ENCODE results near the gene TOM1.

Gene TOM1

DNA sequence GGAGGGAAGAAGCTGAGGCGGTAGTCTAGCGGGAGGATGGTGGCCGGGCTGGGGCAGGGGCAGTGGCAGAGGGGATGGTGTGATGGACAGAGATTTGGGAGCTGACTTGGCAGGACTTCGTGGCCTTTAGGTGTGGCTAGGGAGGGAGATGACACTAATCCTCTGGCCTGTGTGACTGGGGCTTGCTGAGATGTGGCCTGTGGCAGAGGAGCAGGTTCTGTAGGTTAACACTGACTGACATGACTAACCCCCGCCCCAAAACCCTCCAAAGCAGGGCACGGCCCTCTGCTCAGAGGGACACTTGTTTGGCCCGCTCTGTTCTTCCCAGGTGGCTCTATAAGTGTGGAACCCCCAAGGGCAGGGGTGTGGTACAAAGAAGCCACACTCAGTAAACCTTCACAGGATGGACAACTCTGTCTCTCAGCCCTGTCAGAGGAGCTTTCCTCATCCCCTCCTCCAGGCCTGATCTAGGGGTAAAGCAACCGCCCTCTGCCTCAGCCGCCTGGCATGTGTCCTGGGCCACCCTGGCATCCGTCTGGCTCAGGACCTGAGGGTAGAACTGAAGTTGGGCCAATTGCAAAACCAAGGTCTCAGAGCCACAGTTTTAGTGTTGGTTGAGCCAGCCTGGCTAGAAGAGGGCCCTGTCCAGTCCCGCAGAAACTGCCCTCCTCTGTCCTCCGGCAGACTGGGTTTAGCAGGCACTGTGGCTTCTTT lies 15.6 kb downstream of the TOM1 start:
- Histone ChIP-seq H2AFZ (ENCODE audit: low read depth) (no peak overlapping the region), H3K9ac (no peak overlapping the region)

DNA sequence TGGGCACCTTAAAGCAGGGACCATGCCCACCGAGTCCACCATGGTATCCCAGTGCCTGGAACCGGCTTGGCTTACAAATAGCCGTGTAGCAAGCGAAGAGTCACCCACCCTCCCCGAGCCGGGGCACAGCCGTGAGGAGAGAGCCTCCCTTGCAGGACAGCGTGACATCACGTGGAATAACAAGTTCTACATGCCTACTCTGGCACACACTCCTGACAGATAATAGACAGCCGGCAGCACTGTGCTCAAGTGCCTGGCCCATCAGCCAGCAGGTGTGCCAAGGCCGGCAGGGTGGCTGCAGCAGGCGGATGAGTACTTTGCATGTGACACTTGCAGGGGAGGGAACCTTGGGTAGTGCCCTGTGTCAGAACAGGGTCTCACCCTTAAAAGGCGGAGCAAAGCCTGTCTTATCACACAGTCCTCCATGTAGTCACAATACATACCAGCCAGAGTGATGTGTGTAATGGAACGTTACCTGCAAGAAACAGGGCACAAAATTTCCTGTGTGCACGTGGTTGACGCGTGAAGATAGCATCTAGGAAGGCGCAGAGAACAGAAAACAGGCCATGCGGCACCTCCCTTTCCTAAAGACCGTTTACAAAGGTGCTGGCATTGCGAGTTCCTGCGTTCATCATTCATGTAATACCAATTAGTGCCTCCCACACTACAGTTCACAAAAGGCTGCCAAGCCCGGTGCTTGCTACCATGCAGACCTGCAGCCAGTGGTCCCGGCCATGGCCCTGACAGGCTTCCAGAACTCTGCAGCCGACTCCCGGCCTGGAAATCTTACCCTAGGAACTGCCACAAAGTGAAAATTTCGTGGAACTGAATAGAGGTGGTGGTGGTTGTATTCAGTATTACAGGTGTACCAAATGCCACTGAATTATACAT lies 16.4 kb downstream of the TOM1 start:
- no peaks in the 10 kb centered on the region for H3K36me3 ChIP-seq (ENCODE audit: insufficient read depth)
- no peak overlapping the region for H3K9ac ChIP-seq
- no peak overlapping the region for H3K4me2 ChIP-seq
- no peak overlapping the region for H3K4me3 ChIP-seq (IDR thresholded peaks at IDR 0.05; ENCODE audit: insufficient read depth, low read depth, low read length)
- peaks cover 31% of the 10 kb centered on the region for H3K4me1 ChIP-seq (ENCODE audit: low read depth, poor library complexity, severe bottlenecking)
- no peak overlapping the region for H2AFZ ChIP-seq (ENCODE audit: low read depth)
- TF ChIP-seq, protein P1, sequence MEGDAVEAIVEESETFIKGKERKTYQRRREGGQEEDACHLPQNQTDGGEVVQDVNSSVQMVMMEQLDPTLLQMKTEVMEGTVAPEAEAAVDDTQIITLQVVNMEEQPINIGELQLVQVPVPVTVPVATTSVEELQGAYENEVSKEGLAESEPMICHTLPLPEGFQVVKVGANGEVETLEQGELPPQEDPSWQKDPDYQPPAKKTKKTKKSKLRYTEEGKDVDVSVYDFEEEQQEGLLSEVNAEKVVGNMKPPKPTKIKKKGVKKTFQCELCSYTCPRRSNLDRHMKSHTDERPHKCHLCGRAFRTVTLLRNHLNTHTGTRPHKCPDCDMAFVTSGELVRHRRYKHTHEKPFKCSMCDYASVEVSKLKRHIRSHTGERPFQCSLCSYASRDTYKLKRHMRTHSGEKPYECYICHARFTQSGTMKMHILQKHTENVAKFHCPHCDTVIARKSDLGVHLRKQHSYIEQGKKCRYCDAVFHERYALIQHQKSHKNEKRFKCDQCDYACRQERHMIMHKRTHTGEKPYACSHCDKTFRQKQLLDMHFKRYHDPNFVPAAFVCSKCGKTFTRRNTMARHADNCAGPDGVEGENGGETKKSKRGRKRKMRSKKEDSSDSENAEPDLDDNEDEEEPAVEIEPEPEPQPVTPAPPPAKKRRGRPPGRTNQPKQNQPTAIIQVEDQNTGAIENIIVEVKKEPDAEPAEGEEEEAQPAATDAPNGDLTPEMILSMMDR (conservative IDR thresholded peaks at IDR 0.05; ENCODE audit: low read depth, low read length) = no peak
- no peaks in the 10 kb centered on the region for H3K27me3 ChIP-seq (ENCODE audit: insufficient read depth, low read depth)
- H4K20me1 ChIP-seq (ENCODE audit: insufficient read depth) = no peaks in the 10 kb centered on the region
- H3K79me2 ChIP-seq (ENCODE audit: insufficient read depth, low read depth) = no peaks in the 10 kb centered on the region
- H3K27ac ChIP-seq = no peak overlapping the region

More for the DNA sequence above, 15.6 kb downstream of the TOM1 start:
- H3K36me3 ChIP-seq (ENCODE audit: insufficient read depth) = no peaks in the 10 kb centered on the region
- no peaks in the 10 kb centered on the region for H4K20me1 ChIP-seq (ENCODE audit: insufficient read depth)
- H3K4me2 ChIP-seq = no peak overlapping the region
- no peaks in the 10 kb centered on the region for H3K27me3 ChIP-seq (ENCODE audit: insufficient read depth, low read depth)
- H3K4me1 ChIP-seq (ENCODE audit: low read depth, poor library complexity, severe bottlenecking) = peaks cover 39% of the 10 kb centered on the region
- H3K27ac ChIP-seq = no peak overlapping the region
- TF ChIP-seq, protein P1 (conservative IDR thresholded peaks at IDR 0.05; ENCODE audit: low read depth, low read length) = no peak
- H3K79me2 ChIP-seq (ENCODE audit: insufficient read depth, low read depth) = no peaks in the 10 kb centered on the region
- H3K4me3 ChIP-seq (IDR thresholded peaks at IDR 0.05; ENCODE audit: insufficient read depth, low read depth, low read length) = no peak overlapping the region

DNA sequence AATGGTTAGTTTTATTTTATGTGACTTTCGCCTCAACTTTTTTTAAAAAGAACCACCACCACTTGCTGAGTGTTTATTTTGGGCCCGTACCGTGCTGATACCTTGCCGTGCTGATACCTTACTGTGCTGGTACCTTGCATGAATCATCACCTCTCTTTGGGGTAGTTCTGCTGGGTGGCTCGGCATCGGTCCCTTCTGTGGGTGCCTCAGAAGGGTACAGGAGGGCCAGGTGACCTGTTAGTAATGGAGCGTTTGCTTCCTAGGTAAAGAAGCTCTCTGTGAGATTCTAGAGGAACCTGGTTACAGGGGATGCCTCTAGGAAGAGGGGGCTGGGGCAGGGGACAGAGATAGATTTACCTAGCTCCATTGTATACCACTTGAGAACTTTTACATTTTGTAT lies 17.1 kb downstream of the TOM1 start:
- Histone ChIP-seq H3K4me1 (ENCODE audit: low read depth, poor library complexity, severe bottlenecking) (peaks cover 24% of the 10 kb centered on the region), H3K4me2 (no peak overlapping the region), H3K36me3 (ENCODE audit: insufficient read depth) (no peaks in the 10 kb centered on the region), H3K79me2 (ENCODE audit: insufficient read depth, low read depth) (no peaks in the 10 kb centered on the region), H3K27ac (no peak overlapping the region), H3K27me3 (ENCODE audit: insufficient read depth, low read depth) (no peaks in the 10 kb centered on the region), H4K20me1 (ENCODE audit: insufficient read depth) (no peaks in the 10 kb centered on the region), H2AFZ (ENCODE audit: low read depth) (no peak overlapping the region), H3K9ac (no peak overlapping the region), H3K4me3 (IDR thresholded peaks at IDR 0.05; ENCODE audit: insufficient read depth, low read depth, low read length) (no peak overlapping the region)
- TF ChIP-seq, protein P1 (conservative IDR thresholded peaks at IDR 0.05; ENCODE audit: low read depth, low read length) = no peak

DNA sequence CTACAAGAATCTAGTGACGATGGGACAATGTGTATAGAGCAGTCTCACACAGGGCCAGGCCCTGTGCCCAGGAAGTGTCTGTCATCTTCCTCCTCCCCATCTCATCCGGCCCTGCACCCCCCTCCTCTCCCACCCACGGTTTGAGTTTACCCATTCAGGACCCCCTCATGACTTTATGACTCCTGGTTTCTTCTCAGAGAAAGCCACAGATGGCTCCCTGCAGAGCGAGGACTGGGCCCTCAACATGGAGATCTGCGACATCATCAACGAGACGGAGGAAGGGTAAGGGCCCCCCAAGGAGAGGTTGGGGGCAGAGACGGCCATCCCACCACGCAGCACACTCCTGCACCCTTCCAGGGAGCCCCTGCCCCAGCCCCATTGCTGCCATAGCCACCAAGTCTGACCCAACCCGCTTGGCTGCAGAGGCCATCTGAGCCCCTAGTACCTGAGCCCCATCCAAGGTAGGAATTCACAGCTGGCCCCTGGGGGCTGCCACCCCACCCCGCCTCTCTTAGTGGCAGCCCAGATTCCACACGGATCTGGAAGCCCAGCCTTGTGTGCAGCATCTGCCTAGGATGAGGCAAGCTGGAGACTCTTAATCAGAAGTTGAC lies 18.1 kb downstream of the TOM1 start:
- no peaks in the 10 kb centered on the region for H4K20me1 ChIP-seq (ENCODE audit: insufficient read depth)
- H3K36me3 ChIP-seq (ENCODE audit: insufficient read depth) = no peaks in the 10 kb centered on the region

More for the DNA sequence above, 18.1 kb downstream of the TOM1 start:
- TF ChIP-seq, protein P1 (conservative IDR thresholded peaks at IDR 0.05; ENCODE audit: low read depth, low read length) = no peak
- Histone ChIP-seq H3K79me2 (ENCODE audit: insufficient read depth, low read depth) (no peaks in the 10 kb centered on the region), H3K4me2 (no peak overlapping the region), H2AFZ (ENCODE audit: low read depth) (no peak overlapping the region), H3K27me3 (ENCODE audit: insufficient read depth, low read depth) (no peaks in the 10 kb centered on the region), H3K4me1 (ENCODE audit: low read depth, poor library complexity, severe bottlenecking) (peaks cover 14% of the 10 kb centered on the region), H3K4me3 (IDR thresholded peaks at IDR 0.05; ENCODE audit: insufficient read depth, low read depth, low read length) (no peak overlapping the region), H3K27ac (no peak overlapping the region), H3K9ac (no peak overlapping the region)
